ENCODE measurements around the gene RPL11.
"Not testable (repeated sequence)": the region's sequence is repeated elsewhere in the genome, so short reads cannot be mapped to it uniquely, and the experiment has no call there.

The RPL11 gene

GRCh38 chr1:23732363-23733224, 41.0 kb downstream of the RPL11 start:
- ChIA-PET CTCF (interaction anchor here (0.7 to 1.1 kb wide), 2 partner anchors 13 to 187 kb away, joined by 3 read pairs; no protein-coding TSS in a partner anchor), POLR2A (interaction anchor here (1.3 kb wide), 1 partner anchor 41 kb away, joined by 3 read pairs; the partner anchor contains the start of gene RPL11)
- no peak overlapping the region for H3K4me3 ChIP-seq (ENCODE audit: low read depth, low read length)
- DNase-seq (ENCODE audit: low read depth, low spot score): no peak
- TF ChIP-seq, protein P1, sequence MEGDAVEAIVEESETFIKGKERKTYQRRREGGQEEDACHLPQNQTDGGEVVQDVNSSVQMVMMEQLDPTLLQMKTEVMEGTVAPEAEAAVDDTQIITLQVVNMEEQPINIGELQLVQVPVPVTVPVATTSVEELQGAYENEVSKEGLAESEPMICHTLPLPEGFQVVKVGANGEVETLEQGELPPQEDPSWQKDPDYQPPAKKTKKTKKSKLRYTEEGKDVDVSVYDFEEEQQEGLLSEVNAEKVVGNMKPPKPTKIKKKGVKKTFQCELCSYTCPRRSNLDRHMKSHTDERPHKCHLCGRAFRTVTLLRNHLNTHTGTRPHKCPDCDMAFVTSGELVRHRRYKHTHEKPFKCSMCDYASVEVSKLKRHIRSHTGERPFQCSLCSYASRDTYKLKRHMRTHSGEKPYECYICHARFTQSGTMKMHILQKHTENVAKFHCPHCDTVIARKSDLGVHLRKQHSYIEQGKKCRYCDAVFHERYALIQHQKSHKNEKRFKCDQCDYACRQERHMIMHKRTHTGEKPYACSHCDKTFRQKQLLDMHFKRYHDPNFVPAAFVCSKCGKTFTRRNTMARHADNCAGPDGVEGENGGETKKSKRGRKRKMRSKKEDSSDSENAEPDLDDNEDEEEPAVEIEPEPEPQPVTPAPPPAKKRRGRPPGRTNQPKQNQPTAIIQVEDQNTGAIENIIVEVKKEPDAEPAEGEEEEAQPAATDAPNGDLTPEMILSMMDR (IDR thresholded peaks at IDR 0.05; ENCODE audit: insufficient read depth, low read length, missing control alignments): no peak

DNA sequence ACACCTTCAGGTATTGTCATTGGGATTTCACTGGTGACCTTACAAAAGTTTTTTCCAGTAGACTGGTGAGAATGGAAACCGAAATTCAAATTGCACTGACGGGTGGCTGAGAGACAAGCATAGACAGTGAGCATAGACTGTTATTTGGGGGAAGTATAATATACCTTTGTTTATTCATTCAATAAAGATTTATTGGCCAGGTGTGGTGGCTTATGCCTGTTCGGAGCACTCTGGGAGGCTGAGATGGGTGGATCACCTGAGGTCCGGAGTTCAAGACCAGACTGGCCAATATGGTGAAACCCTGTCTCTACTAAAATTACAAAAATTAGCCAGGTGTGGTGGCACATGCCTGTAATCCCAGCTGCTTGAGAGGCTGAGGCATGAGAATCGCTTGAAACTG, 41.7 kb downstream of the RPL11 start:
- CTCF ChIA-PET; H3K4me3 ChIP-seq (ENCODE audit: low read depth, low read length); POLR2A ChIA-PET; DNase-seq (ENCODE audit: low read depth, low spot score): not testable (repeated sequence)

DNA sequence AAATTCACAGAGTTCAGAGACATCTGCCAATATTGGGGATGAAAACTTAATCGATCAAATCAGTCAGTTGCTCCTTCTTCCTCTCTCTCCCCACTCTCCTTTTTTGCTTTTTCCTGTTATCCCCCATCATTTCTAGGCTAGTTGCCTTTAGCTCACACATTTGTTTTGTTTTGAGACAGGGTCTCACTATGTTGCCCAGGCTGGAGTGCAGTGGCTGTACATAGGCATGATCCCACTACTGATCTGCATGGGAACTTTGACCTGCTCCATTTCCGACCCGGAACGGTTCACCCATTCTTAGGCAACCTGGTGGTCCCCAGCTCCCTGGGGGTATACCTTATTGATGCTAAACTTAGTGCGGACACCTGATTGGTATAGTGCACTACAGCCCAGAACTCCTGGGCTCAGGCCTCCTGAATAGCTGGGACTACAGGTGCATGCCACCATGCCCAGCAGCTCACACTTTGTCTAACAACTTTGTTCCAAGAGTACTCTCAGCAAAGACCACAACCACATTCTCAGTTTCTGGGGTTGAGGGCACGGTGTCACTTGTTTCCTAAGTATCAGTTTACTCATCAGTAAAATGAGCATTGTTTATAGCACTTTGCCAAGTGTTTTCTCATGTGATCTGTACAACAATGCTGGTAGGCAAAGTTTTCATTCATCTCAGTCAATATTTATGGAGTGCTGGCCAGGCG, 45.0 kb downstream of the RPL11 start:
- TF ChIP-seq, protein P1 (IDR thresholded peaks at IDR 0.05; ENCODE audit: insufficient read depth, low read length, missing control alignments): no peak
- H3K4me3 ChIP-seq (ENCODE audit: low read depth, low read length): no peak overlapping the region
- DNase-seq (ENCODE audit: low read depth, low spot score): no peak
- ChIA-PET POLR2A (no interaction called here), CTCF (interaction anchor here (1.3 to 2.3 kb wide), 2 partner anchors 15 to 17 kb away, joined by 3 to 5 read pairs; no protein-coding TSS in a partner anchor)

DNA sequence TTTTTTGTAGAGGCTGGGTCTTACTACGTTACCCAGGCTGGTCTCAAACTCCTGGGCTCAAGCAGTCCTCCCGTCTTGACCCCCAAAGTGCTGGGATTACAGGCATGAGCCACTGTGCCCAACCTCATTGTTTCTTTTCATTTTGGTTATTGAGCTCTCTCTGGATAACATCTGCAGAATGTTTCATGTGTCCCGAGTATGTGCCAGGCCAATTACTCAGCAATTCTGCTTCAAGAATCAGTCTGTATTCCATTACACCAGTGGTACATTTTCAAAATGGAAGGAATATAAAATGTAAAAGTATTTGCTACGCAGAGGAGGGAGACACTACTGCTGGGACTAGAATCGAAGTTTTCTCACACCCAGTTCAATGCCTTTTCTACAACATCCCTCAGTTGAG, 50.0 kb downstream of the RPL11 start:
- CTCF ChIA-PET: interaction anchor here (1.1 to 2.9 kb wide), 2 partner anchors 10 to 30 kb away, joined by 3 to 8 read pairs; no protein-coding TSS in a partner anchor

DNA sequence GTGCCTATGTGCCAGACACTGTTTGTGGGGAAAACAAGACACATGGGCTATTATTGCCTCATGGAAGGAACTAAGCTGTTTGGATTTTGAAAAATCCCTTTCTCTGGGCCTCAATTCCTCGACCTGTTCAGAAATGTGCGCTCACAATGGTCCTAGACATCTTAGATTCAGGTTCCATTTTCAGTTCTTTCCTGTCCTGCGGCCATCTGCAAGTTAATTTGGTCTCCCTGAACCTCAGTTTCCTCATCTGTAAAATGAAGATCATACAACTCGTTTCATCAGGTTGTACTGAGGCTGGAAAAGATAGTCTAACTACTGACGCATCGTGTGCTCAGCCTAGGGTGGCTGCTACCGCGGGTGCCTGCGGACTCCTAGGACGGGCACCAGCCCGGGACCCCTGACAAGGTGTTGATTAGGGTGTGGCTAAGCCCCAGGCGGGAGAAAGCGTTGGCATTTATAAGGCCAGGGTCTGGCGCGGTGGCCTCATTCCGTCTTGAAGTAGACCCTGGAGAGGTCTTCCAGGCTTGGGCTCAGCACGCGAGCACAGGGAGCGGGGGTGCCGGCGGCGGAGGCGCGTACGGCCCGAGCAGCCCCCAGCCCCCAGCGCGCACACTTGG, 51.2 kb downstream of the RPL11 start:
- peak overlapping the region; percentile 80 for H3K4me3 ChIP-seq (ENCODE audit: low read depth, low read length)
- ChIA-PET CTCF (interaction anchor here (1.1 to 2.9 kb wide), 2 partner anchors 9 to 28 kb away, joined by 3 to 8 read pairs; no protein-coding TSS in a partner anchor), POLR2A (interaction anchor here (0.8 kb wide), 1 partner anchor 14 kb away, joined by 3 read pairs; no protein-coding TSS in a partner anchor)
- DNase-seq (ENCODE audit: low read depth, low spot score): no peak
- TF ChIP-seq, protein P1 (IDR thresholded peaks at IDR 0.05; ENCODE audit: insufficient read depth, low read length, missing control alignments): no peak

More for the DNA sequence above, 50.0 kb downstream of the RPL11 start:
- no peak overlapping the region for H3K4me3 ChIP-seq (ENCODE audit: low read depth, low read length)
- TF ChIP-seq, protein P1 (IDR thresholded peaks at IDR 0.05; ENCODE audit: insufficient read depth, low read length, missing control alignments): no peak
- no peak for DNase-seq (ENCODE audit: low read depth, low spot score)
- POLR2A ChIA-PET: no interaction called here

DNA sequence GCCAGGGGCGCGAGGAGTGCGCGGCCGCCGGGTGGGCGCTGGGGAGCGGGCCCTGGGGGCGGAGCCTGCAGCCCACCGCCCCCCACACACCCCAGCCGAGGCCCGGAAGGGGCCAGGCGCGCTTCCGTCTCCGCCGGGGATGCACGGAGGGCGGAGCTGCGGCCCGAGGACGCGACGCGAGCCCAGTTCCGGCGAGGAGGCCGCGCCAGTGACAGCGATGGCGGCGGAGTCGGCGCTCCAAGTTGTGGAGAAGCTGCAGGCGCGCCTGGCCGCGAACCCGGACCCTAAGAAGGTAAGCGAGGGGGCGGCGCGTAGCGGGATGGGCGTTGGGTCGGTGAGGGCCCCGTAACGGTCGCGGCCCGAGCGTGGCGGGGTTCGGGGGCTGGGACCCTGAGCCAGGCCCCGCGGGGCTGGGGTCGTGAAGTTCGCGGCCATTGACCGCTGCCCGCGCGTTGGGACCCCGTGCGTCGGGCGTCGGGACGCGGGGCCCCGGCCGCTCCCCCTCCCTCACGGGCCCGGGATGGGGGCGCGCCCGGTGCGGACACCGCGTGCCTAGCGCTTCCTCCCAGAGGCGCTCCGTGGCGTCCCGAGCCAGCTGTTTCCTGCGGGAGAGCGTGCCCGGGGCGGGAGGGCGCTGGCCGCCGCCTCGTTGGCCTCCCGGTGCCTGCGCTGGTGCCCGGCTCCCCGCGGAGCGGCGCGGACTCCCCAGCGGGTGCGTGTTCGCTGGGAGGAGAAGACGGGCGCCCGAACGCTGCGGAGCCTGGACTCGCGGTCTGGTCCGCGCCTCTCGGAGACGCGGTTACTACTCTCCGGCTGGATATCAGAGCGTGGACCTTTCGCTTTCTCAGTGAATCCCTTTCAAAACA, 51.9 kb downstream of the RPL11 start, which contains the start of gene ELOA:
Gene ELOA, plus strand, starts transcription at position 185 of the 866 bp plus-strand sequence. Its CDS starts 33 bp downstream, at position 218.
- CTCF ChIA-PET: interaction anchor here (0.6 to 3.8 kb wide), 5 partner anchors 8 to 246 kb away, joined by 3 to 23 read pairs (median 5); no protein-coding TSS in a partner anchor
- no peak for DNase-seq (ENCODE audit: low read depth, low spot score)
- H3K4me3 ChIP-seq (ENCODE audit: low read depth, low read length): peak within 1 kb of the TSS; percentile 80
- TF ChIP-seq, protein P1 (IDR thresholded peaks at IDR 0.05; ENCODE audit: insufficient read depth, low read length, missing control alignments): no peak
- POLR2A ChIA-PET: interaction anchor here (0.8 to 1.1 kb wide), 3 partner anchors 14 to 105 kb away, joined by 3 to 4 read pairs (median 4); partner anchors contain the start of gene RPL11
